A673 (cell line): ENCODE results near the gene XPA. TPM values are rescaled to one million over a fixed set of nuclear protein-coding genes. Genes with fewer than 3 reads are reported as not detected.

Experiments used
- BruUV-seq: library from RNA; stranded (reverse); fragments of 400-500 nt; replicated peaks from 2 replicates; lab custom pipeline; 2021; lab: Mats Ljungman, UMichigan
- CTCF ChIA-PET: fragments of 300-600 bp; sonication (Branson Sonifier 250); formaldehyde crosslinking; loops from one replicate; lab custom pipeline; 2022; ENCODE audit warnings: antibody characterized with exemption; lab: Charles Lee
- POLR2A ChIA-PET: fragments of 300-600 bp; sonication (Branson Sonifier 250); formaldehyde crosslinking; loops from one replicate; lab custom pipeline; 2022; ENCODE audit warnings: antibody characterized with exemption; ENCODE audit not compliant: low non-redundant PET; lab: Charles Lee
- DNase-seq: peaks from one replicate; pipeline ENCODE4 v3.0.0-alpha.2; 2015; ENCODE audit warnings: low spot score
- H3K27ac ChIP-seq: fragments of 200-600 bp; sonication (generic); 2 replicates; pipeline ENCODE4 v1.5.1; 2016; ENCODE audit warnings: mixed run types, low read depth, mild to moderate bottlenecking, mixed read lengths, antibody characterized with exemption, low read length; ENCODE audit not compliant: poor library complexity, severe bottlenecking
- H3K27me3 ChIP-seq: fragments of 200-600 bp; sonication (generic); replicated peaks from 2 replicates; pipeline ENCODE4 v1.6.1; 2017; ENCODE audit warnings: mixed run types, low read depth, mild to moderate bottlenecking, mixed read lengths, antibody characterized with exemption, low read length; ENCODE audit not compliant: insufficient read depth, poor library complexity
- H3K36me3 ChIP-seq: fragments of 200-600 bp; sonication (generic); 2 replicates; pipeline ENCODE4 v1.6.1; 2016; ENCODE audit warnings: mixed run types, mild to moderate bottlenecking, mixed read lengths, antibody characterized with exemption, low read length; ENCODE audit not compliant: insufficient read depth, poor library complexity, severe bottlenecking
- H3K4me1 ChIP-seq: fragments of 200-600 bp; sonication (generic); 2 replicates; pipeline ENCODE4 v1.6.1; 2017; ENCODE audit warnings: mixed run types, mild to moderate bottlenecking, mixed read lengths, antibody characterized with exemption, low read length; ENCODE audit not compliant: insufficient read depth, poor library complexity, severe bottlenecking
- H3K4me3 ChIP-seq: fragments of 200-600 bp; sonication (generic); 2 replicates; pipeline ENCODE4 v1.5.1; 2016; ENCODE audit warnings: low read depth, mixed run types, mild to moderate bottlenecking, mixed read lengths, low read length; ENCODE audit not compliant: poor library complexity, severe bottlenecking
- H3K9me3 ChIP-seq: fragments of 200-600 bp; sonication (generic); 2 replicates; pipeline ENCODE4 v1.6.1; 2016; ENCODE audit warnings: mixed run types, low read depth, mild to moderate bottlenecking, mixed read lengths, antibody characterized with exemption, low read length; ENCODE audit not compliant: poor library complexity, severe bottlenecking
- EZH2 ChIP-seq: fragments of 200-600 bp; sonication (generic); IDR thresholded peaks from 2 replicates; pipeline ENCODE4 v1.6.1; 2017; ENCODE audit warnings: borderline replicate concordance, low read depth, mild to moderate bottlenecking, mixed read lengths, antibody characterized with exemption, low read length; ENCODE audit not compliant: poor library complexity, severe bottlenecking
- intact Hi-C: fragments of 100-400 bp; cut with micrococcal nuclease; formaldehyde crosslinking; loops from one replicate; pipeline ENCODE4 v1.10.0; 2022; ENCODE audit not compliant: unreplicated experiment
- total RNA-seq: library from RNA; stranded (reverse); gene quantifications from 2 replicates; pipeline ENCODE4 v1.2.3, GENCODE V29; 2021
- TF ChIP-seq, protein P1 (sequence below): fragments of 300-800, 200-600 bp; sonication (generic); conservative IDR thresholded peaks from 2 replicates; pipeline ENCODE4 v1.5.1; 2017; ENCODE audit warnings: low read depth, mild to moderate bottlenecking, antibody characterized with exemption, low read length, moderate library complexity, mixed read lengths

The XPA gene
- total RNA-seq, 1 experiment from 2014 or later: 15.6 TPM

DNA sequence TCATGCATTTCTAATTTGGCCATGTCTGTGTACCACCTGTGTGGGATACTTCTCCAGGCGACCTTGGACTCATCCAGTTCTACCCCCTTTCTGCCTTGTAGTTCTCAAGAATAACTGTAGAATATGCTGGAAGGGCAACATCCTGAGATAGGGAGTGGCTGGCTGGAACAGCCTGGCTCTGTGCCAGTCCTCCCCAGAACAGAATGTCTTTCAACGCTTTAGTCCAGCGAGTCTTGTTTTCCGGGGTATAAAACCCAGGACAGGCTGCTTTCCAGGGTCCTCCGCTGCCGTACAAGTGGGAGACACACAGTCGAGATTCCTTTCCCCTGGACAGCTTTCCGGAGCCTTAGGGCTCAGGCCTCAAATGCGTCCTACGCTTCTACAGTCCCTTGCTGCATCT lies 45.4 kb upstream of the XPA start:
- no peaks in the 10 kb centered on the region for H3K36me3 ChIP-seq
- no peak overlapping the region for H3K27ac ChIP-seq
- intact Hi-C loops: no loop called here
- H3K27me3 ChIP-seq: peaks cover 29% of the 10 kb centered on the region
- H3K4me3 ChIP-seq: no peak overlapping the region
- ChIA-PET POLR2A (interaction anchor here (0.7 kb wide), 1 partner anchor 1037 kb away, joined by 3 read pairs; no protein-coding TSS in a partner anchor), CTCF (no interaction called here)
- TF ChIP-seq EZH2: no peak
- TF ChIP-seq, protein P1, sequence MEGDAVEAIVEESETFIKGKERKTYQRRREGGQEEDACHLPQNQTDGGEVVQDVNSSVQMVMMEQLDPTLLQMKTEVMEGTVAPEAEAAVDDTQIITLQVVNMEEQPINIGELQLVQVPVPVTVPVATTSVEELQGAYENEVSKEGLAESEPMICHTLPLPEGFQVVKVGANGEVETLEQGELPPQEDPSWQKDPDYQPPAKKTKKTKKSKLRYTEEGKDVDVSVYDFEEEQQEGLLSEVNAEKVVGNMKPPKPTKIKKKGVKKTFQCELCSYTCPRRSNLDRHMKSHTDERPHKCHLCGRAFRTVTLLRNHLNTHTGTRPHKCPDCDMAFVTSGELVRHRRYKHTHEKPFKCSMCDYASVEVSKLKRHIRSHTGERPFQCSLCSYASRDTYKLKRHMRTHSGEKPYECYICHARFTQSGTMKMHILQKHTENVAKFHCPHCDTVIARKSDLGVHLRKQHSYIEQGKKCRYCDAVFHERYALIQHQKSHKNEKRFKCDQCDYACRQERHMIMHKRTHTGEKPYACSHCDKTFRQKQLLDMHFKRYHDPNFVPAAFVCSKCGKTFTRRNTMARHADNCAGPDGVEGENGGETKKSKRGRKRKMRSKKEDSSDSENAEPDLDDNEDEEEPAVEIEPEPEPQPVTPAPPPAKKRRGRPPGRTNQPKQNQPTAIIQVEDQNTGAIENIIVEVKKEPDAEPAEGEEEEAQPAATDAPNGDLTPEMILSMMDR: no peak
- H3K4me1 ChIP-seq: peaks cover 6% of the 10 kb centered on the region
- BruUV-seq: no TSS peak
- no peak for DNase-seq
- H3K9me3 ChIP-seq: peaks cover 6% of the 10 kb centered on the region

DNA sequence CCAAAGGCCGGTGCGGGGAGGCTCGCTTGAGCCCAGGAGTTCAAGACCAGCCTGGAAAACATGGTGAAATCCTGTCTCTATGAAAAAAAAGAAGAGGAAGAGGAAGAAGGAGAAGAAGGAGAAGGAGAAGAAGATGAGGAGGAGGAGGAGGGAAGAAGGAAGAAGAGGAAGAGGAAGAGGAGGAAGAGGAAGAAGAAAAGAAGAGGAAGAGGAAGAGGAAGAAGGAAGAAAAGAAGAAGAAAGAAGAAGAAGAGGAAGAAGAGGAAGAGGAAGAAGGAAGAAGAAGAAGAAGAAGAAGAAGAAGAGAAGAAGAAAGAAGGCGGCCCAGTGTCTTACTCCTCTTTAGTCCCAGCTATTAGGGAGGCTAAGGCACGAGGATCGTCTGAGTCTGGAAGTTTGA lies 44.8 kb upstream of the XPA start:
- H3K27ac ChIP-seq: no peak overlapping the region
- CTCF ChIA-PET: no interaction called here
- POLR2A ChIA-PET: interaction anchor here (0.7 kb wide), 1 partner anchor 1037 kb away, joined by 3 read pairs; no protein-coding TSS in a partner anchor
- TF ChIP-seq, protein P1: no peak
- TF ChIP-seq EZH2: no peak
- peaks cover 29% of the 10 kb centered on the region for H3K27me3 ChIP-seq
- intact Hi-C loops: no loop called here
- no peaks in the 10 kb centered on the region for H3K36me3 ChIP-seq
- peaks cover 6% of the 10 kb centered on the region for H3K4me1 ChIP-seq
- H3K4me3 ChIP-seq: no peak overlapping the region
- BruUV-seq: no TSS peak
- H3K9me3 ChIP-seq: peaks cover 6% of the 10 kb centered on the region
- DNase-seq: no peak

DNA sequence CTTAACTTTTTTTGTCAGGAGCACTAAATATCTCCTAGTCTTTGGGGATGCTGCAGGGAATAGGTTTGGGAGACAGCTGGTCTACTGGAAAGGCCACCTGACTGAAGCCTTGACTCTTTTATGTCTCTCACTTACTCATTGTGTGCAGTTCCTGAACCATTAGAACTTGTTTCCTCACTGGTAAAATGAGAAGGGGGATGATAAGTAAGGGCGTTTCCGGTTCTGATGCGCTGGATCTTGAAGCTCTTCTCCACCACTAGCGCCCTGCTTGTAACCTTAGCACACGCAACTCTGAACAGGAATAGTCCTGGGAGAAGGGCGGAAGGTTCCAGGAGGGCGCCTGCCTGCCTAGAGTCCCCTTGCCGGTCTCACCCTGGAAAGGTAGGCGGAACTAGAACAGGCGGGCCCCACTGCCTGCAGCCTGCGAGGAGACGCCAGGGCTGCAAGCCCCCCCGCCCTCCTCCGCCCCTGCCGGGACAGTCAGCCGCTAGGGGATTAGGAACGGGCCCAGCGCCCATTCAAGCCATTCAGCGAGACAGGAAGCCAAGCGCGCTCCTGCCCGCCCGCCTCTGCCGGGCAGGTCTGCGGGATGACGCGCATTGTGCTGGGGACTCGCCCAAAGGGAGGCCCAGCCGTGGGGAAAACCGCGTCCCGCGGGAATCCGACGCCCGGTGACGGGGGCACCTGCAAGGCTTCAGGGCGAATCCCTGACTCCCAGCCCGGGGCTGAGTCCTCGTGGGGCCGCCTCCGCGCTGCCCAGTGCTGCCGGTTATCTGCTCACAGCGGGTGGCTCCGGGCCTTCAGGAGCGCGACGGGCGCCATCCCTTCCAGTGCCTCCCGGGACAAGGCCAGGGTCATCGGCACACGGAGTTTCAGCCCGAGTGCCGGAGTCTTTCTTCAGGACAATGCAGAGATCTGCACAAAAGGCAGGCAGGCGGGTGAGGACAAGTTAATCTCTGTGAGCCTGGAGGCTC lies 44.0 kb upstream of the XPA start:
- POLR2A ChIA-PET: no interaction called here
- H3K27me3 ChIP-seq: peaks cover 29% of the 10 kb centered on the region
- CTCF ChIA-PET: no interaction called here
- no TSS peak for BruUV-seq
- H3K4me3 ChIP-seq: peak overlapping the region; percentile 40
- DNase-seq: peak; percentile 74
- H3K9me3 ChIP-seq: peaks cover 6% of the 10 kb centered on the region
- no peak overlapping the region for H3K27ac ChIP-seq
- TF ChIP-seq, protein P1: no peak
- no peak for TF ChIP-seq EZH2
- peaks cover 6% of the 10 kb centered on the region for H3K4me1 ChIP-seq
- intact Hi-C loops: no loop called here
- no peaks in the 10 kb centered on the region for H3K36me3 ChIP-seq
